ENCODE results near the gene ROR2.
A peak's percentile ranks its signal among the peaks of the same experiment; 100 is the strongest.
"Not testable (repeated sequence)": the region's sequence is repeated elsewhere in the genome, so short reads cannot be mapped to it uniquely, and the experiment has no call there.

ROR2 gene

DNA sequence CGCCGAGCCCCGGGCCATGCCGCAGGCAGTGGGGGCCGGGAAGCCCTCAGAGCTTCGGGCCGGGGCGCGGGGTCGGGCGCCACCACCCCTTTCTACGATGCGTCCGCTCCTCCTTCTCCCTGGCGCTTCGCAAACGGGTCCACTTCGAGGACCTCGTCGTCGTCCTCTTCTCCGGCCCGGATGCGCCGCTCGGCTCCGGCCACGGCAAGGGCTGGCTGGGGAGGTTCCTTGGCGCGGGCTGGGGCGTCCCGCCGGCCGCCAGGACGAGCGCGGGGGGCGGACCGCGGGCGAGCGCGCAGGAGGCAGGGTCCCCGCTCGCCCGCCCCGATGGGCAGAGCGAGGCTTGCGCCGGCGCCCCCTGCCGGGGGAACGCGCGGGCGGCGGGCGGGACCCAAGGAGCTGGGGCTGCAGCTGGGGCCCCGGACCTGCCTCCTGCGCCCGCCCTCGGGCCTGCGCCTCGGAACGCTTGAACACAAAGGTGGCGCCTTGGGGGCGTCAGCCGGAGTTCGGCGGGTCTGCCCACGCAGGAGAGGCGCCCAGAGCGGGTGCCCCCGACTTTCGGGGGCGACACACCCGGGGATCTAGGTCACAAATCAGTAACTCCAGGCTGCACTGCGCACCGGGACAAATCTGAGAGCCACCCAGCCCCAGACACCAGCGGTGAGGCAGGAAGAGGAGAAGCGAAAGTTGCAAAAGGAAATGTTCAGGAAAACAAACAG is at the start of gene ROR2:
Gene ROR2, minus strand, starts transcription at position 283 of the 719 bp plus-strand sequence.
- Mint-ChIP-seq H3K36me3 (no peaks in the 10 kb centered on the region), H3K4me1 (peaks cover 12% of the 10 kb centered on the region), H3K27me3 (peaks cover 88% of the 10 kb centered on the region), H3K27ac (no peak within 1 kb of the TSS), H3K4me3 (peak within 1 kb of the TSS; percentile 62), H3K9me3 (peaks cover 3% of the 10 kb centered on the region)
- peak; percentile 62 for ATAC-seq

GRCh38 chr9:91995000-91995655 is 45.1 kb upstream of the ROR2 start:
- Mint-ChIP-seq H3K27ac (no peak overlapping the region), H3K27me3 (peaks cover 25% of the 10 kb centered on the region), H3K36me3 (no peaks in the 10 kb centered on the region), H3K9me3 (no peaks in the 10 kb centered on the region), H3K4me1 (peaks cover 5% of the 10 kb centered on the region), H3K4me3 (no peak overlapping the region)
- no peak for ATAC-seq

GRCh38 chr9:91994422-91994821 is 44.4 kb upstream of the ROR2 start:
- Mint-ChIP-seq H3K9me3 (no peaks in the 10 kb centered on the region), H3K4me3 (no peak overlapping the region), H3K27ac (no peak overlapping the region), H3K36me3 (no peaks in the 10 kb centered on the region), H3K4me1 (peaks cover 5% of the 10 kb centered on the region), H3K27me3 (peaks cover 25% of the 10 kb centered on the region)
- ATAC-seq, result no peak

GRCh38 chr9:91992461-91993041 is 42.5 kb upstream of the ROR2 start:
- H3K27me3 Mint-ChIP-seq, result peaks cover 36% of the 10 kb centered on the region
- H3K36me3 Mint-ChIP-seq, result no peaks in the 10 kb centered on the region
- H3K4me1 Mint-ChIP-seq, result peaks cover 5% of the 10 kb centered on the region
- H3K27ac Mint-ChIP-seq, result no peak overlapping the region
- no peak overlapping the region for H3K4me3 Mint-ChIP-seq
- no peaks in the 10 kb centered on the region for H3K9me3 Mint-ChIP-seq
- no peak for ATAC-seq

DNA sequence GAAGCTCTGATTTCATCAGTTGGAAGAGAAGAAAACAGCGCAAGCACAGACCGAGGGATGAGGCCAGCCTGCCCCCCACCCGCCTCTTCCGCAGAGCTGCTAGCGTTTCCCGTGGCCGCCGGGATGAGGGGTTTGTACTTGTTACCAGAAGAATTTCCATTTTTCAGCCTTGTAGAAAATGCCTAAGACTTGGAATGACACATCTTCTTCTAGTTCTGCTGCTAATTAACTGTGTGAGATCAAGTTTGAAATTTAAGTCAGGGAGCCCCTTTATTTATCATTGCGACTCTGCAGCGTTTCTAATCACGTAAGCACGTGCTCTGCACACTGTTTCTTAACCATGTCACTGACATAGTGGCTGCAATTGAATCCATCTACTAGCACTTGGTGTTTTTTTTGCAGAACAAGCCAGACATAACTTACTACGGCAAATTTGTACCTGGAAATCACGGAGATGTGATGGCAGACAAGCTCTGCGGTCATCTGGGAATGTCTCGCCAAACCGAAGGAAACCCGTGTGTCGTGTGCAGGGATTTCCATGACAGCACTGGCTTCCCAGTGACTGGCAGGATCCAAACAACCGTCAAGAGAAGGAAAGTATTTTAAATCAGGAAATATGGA is 41.8 kb upstream of the ROR2 start:
- H3K27me3 Mint-ChIP-seq, result peaks cover 36% of the 10 kb centered on the region
- ATAC-seq, result no peak
- H3K4me1 Mint-ChIP-seq, result peaks cover 5% of the 10 kb centered on the region
- no peak overlapping the region for H3K4me3 Mint-ChIP-seq
- no peak overlapping the region for H3K27ac Mint-ChIP-seq
- no peaks in the 10 kb centered on the region for H3K9me3 Mint-ChIP-seq
- no peaks in the 10 kb centered on the region for H3K36me3 Mint-ChIP-seq

- Mint-ChIP-seq H3K9me3 (peaks cover 3% of the 10 kb centered on the region), H3K4me3 (no peak overlapping the region), H3K27me3 (peaks cover 23% of the 10 kb centered on the region), H3K36me3 (no peaks in the 10 kb centered on the region), H3K27ac (no peak overlapping the region), H3K4me1 (no peaks in the 10 kb centered on the region)
- no peak for ATAC-seq
Measured at GRCh38 chr9:91986248-91986647, 36.2 kb upstream of the ROR2 start.

DNA sequence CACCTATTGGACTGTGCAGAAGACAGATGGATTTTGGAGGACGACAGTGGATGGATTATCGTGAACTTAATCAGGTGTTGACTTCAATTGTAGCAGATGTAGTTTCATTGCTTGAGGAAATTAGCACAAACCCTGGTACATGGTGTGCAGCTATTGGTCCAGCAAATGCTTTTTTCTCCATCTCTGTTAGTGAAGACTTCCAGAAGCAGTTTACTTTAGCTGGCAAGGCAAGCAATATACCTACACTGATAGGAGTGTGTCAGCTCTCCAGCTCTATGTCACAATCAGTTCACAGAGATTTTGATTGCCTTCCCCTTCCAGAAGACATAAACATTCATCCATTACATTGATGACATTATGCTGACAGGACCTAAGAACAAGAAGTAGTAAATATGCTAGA is 35.7 kb upstream of the ROR2 start:
- Mint-ChIP-seq H3K4me1 (no peaks in the 10 kb centered on the region), H3K4me3 (no peak overlapping the region), H3K27ac (no peak overlapping the region), H3K36me3 (no peaks in the 10 kb centered on the region), H3K27me3 (peaks cover 23% of the 10 kb centered on the region), H3K9me3 (peaks cover 6% of the 10 kb centered on the region)
- ATAC-seq, result no peak

- no peak for ATAC-seq
- Mint-ChIP-seq H3K27me3 (peaks cover 11% of the 10 kb centered on the region), H3K4me3 (no peak overlapping the region), H3K36me3 (no peaks in the 10 kb centered on the region), H3K27ac (no peak overlapping the region), H3K4me1 (no peaks in the 10 kb centered on the region), H3K9me3 (peaks cover 10% of the 10 kb centered on the region)
Measured at GRCh38 chr9:91978740-91979414, 28.8 kb upstream of the ROR2 start.

DNA sequence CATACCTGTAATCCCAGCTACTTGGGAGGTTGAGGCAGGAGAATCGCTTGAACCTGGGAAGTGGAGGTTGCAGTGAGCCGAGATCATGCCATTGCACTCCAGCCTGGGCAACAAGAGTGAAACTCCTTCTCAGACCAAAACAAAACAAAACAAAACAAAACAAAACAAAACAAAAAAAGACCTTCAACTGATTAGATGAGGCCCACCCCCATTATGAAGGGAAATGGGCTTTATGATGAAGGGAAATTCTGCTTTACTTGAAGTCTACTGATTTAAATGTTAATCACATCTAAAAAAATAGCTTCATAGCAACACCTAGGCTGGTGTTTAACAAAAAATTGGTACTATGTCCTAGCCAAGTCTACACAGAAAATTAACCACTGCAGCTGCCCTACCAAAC is 25.2 kb upstream of the ROR2 start:
- peaks cover 30% of the 10 kb centered on the region for H3K27me3 Mint-ChIP-seq
- H3K27ac Mint-ChIP-seq, H3K4me1 Mint-ChIP-seq, H3K36me3 Mint-ChIP-seq, H3K4me3 Mint-ChIP-seq, H3K9me3 Mint-ChIP-seq, ATAC-seq: not testable (repeated sequence)

DNA sequence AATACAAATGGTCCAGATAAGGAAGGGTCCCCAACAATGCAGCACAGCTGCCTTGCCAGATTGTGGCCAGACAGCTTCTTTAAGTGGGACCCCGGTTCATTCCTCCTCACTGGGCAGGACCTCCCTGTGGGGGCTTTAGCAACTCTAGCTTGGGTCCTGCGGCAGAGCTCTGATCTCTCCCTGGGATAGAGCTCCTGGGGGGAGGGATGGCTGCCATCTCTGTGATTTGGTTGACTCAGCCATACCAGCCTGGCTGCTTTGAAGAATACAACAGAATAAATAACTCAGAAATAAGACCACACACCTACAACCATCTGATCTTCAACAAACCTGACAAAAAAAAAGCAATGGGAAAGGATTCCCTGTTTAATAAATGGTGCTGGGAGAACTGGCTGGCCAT is 22.7 kb upstream of the ROR2 start:
- Mint-ChIP-seq H3K4me3 (no peak overlapping the region), H3K27me3 (peaks cover 54% of the 10 kb centered on the region), H3K36me3 (no peaks in the 10 kb centered on the region), H3K27ac (no peak overlapping the region), H3K4me1 (no peaks in the 10 kb centered on the region), H3K9me3 (no peaks in the 10 kb centered on the region)
- no peak for ATAC-seq

DNA sequence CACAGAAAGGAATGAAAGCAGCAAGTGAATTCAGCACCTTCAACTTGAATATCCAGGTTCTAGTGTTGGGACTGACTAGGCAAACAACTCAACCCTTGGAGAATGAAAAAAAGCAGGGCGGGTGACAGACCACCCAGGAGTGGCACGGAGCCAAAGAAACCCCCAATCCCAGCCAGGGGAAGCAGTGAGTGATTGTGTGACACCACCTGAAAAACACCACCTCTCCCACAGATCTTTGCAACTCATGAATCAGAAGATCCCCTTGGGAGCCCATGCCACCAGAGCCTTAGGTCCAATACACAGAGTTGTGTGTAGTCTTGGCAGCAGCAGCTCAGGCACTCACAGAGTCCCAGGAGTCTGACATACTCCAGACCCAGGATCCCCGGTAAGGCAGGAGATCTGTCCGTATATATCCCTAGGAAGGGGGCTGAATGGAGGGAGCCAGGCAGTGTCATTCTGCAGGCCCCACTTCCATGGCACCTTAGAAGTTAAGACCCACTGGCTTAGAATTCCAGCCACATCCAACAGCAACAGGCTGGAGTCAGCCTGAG is 22.1 kb upstream of the ROR2 start:
- Mint-ChIP-seq H3K9me3 (no peaks in the 10 kb centered on the region), H3K4me1 (no peaks in the 10 kb centered on the region), H3K27ac (no peak overlapping the region), H3K4me3 (no peak overlapping the region), H3K36me3 (no peaks in the 10 kb centered on the region), H3K27me3 (peaks cover 57% of the 10 kb centered on the region)
- ATAC-seq, result no peak

DNA sequence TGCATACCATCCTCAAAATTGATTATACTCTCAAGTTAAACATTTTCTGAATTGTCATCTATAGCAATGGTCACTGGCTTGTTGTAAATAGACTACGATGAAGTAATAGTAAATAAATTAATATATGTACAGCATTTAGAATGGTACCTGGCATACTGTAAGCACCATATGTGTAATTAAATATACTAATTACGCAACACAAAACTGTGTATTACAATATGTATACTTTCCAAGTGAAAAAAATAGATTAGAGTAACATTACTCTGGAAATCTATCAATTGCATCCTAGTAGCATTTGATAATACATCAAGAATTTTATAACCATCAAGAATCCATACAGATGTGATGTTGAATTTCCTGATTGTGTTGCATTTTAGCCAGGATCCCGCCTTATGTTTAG is 17.2 kb upstream of the ROR2 start:
- no peaks in the 10 kb centered on the region for H3K9me3 Mint-ChIP-seq
- H3K27me3 Mint-ChIP-seq, result peaks cover 71% of the 10 kb centered on the region
- no peak overlapping the region for H3K4me3 Mint-ChIP-seq
- no peaks in the 10 kb centered on the region for H3K36me3 Mint-ChIP-seq
- no peaks in the 10 kb centered on the region for H3K4me1 Mint-ChIP-seq
- ATAC-seq, result no peak
- no peak overlapping the region for H3K27ac Mint-ChIP-seq

DNA sequence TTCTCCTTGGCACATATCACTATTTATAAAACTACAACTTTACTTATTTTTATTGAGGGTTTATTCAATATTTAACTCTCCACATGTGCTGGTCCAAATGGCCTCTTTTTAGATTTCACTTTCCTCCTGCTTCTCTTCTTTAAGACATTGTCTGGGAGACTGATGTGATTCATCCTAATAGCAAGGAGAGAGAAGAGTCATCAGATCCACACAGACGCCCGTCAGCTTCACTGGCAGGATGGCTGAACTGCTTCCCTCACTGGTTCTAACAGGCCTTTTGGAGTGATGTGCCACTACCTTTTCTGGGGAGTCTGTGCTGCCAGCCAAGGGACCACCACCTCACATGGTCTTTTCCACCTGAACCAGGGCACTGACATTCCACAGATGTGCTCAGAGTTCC is 16.5 kb upstream of the ROR2 start:
- H3K4me3 Mint-ChIP-seq, result no peak overlapping the region
- no peak for ATAC-seq
- no peaks in the 10 kb centered on the region for H3K36me3 Mint-ChIP-seq
- no peaks in the 10 kb centered on the region for H3K4me1 Mint-ChIP-seq
- H3K27me3 Mint-ChIP-seq, result peaks cover 63% of the 10 kb centered on the region
- no peak overlapping the region for H3K27ac Mint-ChIP-seq
- H3K9me3 Mint-ChIP-seq, result peaks cover 4% of the 10 kb centered on the region

DNA sequence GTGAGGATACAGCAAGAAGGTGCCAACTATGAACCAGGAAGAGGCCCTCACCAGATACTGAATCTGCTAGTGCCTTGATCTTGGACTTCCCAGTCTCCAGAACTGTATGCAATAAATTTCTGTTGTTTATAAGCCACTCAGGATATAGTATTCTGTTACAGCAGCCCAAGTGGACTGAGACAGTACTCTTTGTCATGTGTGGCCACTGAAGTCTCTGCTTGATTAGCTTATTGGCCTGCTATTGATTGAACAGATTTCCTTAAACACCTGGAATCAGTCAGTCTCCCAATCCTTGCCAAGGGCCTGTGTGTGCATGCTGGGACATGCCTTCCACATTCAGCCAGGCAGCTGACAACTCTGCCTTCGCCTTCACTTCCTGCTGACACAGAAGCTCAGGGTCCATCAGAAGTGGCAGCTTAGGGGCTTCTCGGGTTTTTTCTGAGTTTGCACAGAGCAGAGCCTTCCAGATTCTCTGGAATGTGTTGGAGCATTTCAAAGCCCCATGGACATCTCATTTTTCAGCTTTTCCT is 13.7 kb upstream of the ROR2 start:
- Mint-ChIP-seq H3K4me1 (no peaks in the 10 kb centered on the region), H3K36me3 (no peaks in the 10 kb centered on the region), H3K27me3 (peaks cover 38% of the 10 kb centered on the region), H3K9me3 (peaks cover 4% of the 10 kb centered on the region), H3K27ac (no peak overlapping the region), H3K4me3 (no peak overlapping the region)
- ATAC-seq, result no peak

GRCh38 chr9:91960367-91960766 is 10.3 kb upstream of the ROR2 start:
- ATAC-seq, result no peak
- no peak overlapping the region for H3K4me3 Mint-ChIP-seq
- H3K9me3 Mint-ChIP-seq, result peaks cover 4% of the 10 kb centered on the region
- no peaks in the 10 kb centered on the region for H3K4me1 Mint-ChIP-seq
- peaks cover 8% of the 10 kb centered on the region for H3K27me3 Mint-ChIP-seq
- no peaks in the 10 kb centered on the region for H3K36me3 Mint-ChIP-seq
- H3K27ac Mint-ChIP-seq, result no peak overlapping the region

All from stimulated activated memory B cell treated with anti-CD40 and anti-IgM and Interleukin-4, amounts not matched to agents 10 μg/mL and 1 μg/mL and 100 μg/mL, for 72 hours (primary cell).